GM12875 (cell line): ENCODE data around the gene TARM1.

Experiments
- H3K4me3 ChIP-seq: one replicate; pipeline ENCODE4 v1.5.1; 2011; ENCODE audit warnings: low read depth, low read length, control low read depth
- CTCF ChIP-seq: IDR thresholded peaks from 2 replicates; pipeline ENCODE4 v1.5.1; 2011; ENCODE audit warnings: low read depth, mild to moderate bottlenecking, control low read depth, inconsistent platforms, low read length, moderate library complexity, borderline replicate concordance; ENCODE audit not compliant: insufficient read depth

Gene TARM1

GRCh38 chr19:54029301-54029700 is 51.9 kb downstream of the TARM1 start:
- H3K4me3 ChIP-seq, result no peak overlapping the region
- TF ChIP-seq CTCF, result no peak

- no peak for TF ChIP-seq CTCF
- H3K4me3 ChIP-seq, result no peak overlapping the region
Observed at GRCh38 chr19:54026656-54027055, 54.5 kb downstream of the TARM1 start.

GRCh38 chr19:54024660-54025059 is 56.5 kb downstream of the TARM1 start:
- no peak for TF ChIP-seq CTCF

GRCh38 chr19:54023191-54023590 is 58.0 kb downstream of the TARM1 start:
- no peak for TF ChIP-seq CTCF
- H3K4me3 ChIP-seq, result no peak overlapping the region

More at GRCh38 chr19:54024660-54025059, 56.5 kb downstream of the TARM1 start:
- no peak overlapping the region for H3K4me3 ChIP-seq

- no peak overlapping the region for H3K4me3 ChIP-seq
- TF ChIP-seq CTCF, result no peak
Observed at GRCh38 chr19:54021932-54022331, 59.2 kb downstream of the TARM1 start.

GRCh38 chr19:54021363-54021762 is 59.8 kb downstream of the TARM1 start:
- TF ChIP-seq CTCF, result no peak

More at GRCh38 chr19:54021363-54021762, 59.8 kb downstream of the TARM1 start:
- H3K4me3 ChIP-seq, result no peak overlapping the region
